ENCODE results near the gene SPATA6L.

DNA sequence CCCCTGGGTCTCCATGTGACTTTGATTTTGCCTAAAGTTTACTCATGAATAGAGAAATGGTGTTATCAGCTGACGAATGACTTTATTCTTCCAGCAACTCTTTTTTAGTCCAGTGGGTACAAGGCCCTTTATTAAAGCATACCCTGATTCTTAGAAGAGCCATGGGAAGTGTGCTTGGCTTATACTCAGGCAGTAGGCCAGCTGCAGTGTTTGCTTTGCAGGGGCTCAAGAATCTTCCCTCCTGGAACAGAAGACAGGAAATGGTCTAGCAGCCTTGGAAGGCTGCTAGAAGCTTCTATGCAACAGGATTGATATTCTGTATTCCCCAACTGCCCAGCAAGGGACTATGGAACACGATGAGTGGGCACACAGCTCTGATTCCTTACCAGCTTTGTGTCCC is 77.6 kb downstream of the SPATA6L start:
- TF ChIP-seq, protein P1, sequence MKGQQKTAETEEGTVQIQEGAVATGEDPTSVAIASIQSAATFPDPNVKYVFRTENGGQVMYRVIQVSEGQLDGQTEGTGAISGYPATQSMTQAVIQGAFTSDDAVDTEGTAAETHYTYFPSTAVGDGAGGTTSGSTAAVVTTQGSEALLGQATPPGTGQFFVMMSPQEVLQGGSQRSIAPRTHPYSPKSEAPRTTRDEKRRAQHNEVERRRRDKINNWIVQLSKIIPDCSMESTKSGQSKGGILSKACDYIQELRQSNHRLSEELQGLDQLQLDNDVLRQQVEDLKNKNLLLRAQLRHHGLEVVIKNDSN (IDR thresholded peaks at IDR 0.05; ENCODE audit: borderline replicate concordance, low read depth), result no peak
- TF ChIP-seq FOXJ3 (CRISPR knock-in tag; IDR thresholded peaks at IDR 0.05), result no peak

All from SK-N-SH (cell line).